ENCODE data around the gene LGSN.
"Not testable (repeated sequence)": the region's sequence is repeated elsewhere in the genome, so short reads cannot be mapped to it uniquely, and the experiment has no call there.

The LGSN gene

DNA sequence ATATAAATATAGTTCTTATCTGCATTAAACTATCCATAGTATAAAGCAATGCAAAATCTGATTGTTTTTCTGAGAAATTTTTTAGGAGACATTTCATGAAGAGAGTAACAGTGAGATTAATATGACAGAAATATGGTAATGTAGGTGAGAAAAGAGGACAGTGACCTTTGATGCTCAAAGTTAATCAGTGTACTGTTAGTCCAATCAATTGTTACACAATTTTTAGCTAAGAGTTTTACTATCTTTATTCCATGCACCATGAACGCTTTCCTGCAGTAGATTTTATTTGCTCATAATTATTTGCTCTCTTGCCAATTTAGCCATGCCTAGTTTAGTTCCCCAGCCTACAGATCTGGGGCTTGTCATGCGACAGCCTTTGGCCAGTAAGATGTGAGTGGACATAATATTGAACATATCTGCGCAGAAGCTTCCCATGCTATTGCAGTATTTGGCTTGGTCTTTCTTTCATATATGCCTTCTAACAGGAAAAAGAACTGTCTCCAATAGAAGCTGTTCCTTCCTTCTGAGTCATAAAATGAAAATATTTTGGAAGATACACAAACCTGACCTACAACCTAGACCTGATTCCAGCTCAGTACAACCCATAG is 69.8 kb downstream of the LGSN start:
- in situ Hi-C loops (cut with MboI; ENCODE audit: low sequenced_read_pairs): no loop called here
- no peaks in the 10 kb centered on the region for H3K27me3 ChIP-seq (ENCODE audit: low read depth)
- H3K4me3 ChIP-seq: no peak overlapping the region
- no peaks in the 10 kb centered on the region for H3K9me3 ChIP-seq
- no peaks in the 10 kb centered on the region for H3K36me3 ChIP-seq (replicated peaks)
- no peak for DNase-seq (ENCODE audit: low spot score in 2 of 2)
- no peaks in the 10 kb centered on the region for H3K4me1 ChIP-seq

DNA sequence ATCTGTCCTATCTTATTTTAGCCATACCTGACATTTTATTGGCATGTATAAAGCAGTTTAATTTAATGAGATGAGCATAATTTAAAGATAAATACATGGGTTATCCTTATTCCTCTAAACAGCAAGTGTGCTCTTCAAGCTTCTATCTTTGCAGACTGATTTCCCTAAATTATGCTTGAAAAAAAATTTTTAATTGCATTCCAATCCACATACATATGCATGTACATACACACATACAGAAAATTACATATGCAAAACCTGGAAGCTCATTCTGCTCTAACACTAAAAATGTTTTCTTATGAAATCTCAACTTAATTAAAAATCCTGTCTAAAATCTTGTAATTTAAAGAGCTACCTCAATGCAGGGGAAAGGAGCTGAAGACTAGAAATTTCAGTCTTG is 73.2 kb downstream of the LGSN start:
- no peak for DNase-seq (ENCODE audit: low spot score in 2 of 2)
- H3K9me3 ChIP-seq: no peaks in the 10 kb centered on the region
- in situ Hi-C loops (cut with MboI; ENCODE audit: low sequenced_read_pairs): no loop called here

DNA sequence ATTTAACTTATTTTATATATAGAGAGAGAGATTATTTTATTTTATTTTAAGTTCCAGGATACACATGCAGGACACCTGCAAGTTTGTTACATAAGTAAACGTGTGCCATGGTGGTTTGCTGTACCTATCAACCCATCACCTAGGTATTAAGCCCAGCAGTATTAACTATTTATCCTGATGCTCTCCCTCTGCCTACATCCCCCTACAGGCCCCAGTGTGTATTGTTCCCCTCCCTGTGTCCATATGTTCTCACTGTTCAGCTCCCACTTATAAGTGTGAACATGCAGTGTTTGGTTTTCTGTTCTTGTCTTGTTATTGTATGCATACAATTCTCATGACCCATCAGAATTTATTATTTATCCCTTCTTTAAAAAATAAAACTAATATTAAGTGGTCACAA is 73.9 kb downstream of the LGSN start:
- no peaks in the 10 kb centered on the region for H3K27me3 ChIP-seq (ENCODE audit: low read depth)
- no peaks in the 10 kb centered on the region for H3K36me3 ChIP-seq (replicated peaks)
- in situ Hi-C loops (cut with MboI; ENCODE audit: low sequenced_read_pairs): no loop called here
- peak in 1 of 2 experiments; percentile 18 for DNase-seq (ENCODE audit: low spot score in 2 of 2)
- no peak overlapping the region for H3K4me3 ChIP-seq
- no peaks in the 10 kb centered on the region for H3K9me3 ChIP-seq
- H3K4me1 ChIP-seq: no peaks in the 10 kb centered on the region

More for the DNA sequence above, 73.2 kb downstream of the LGSN start:
- Histone ChIP-seq H3K4me1 (no peaks in the 10 kb centered on the region), H3K4me3 (no peak overlapping the region), H3K36me3 (replicated peaks) (no peaks in the 10 kb centered on the region), H3K27me3 (ENCODE audit: low read depth) (no peaks in the 10 kb centered on the region)

DNA sequence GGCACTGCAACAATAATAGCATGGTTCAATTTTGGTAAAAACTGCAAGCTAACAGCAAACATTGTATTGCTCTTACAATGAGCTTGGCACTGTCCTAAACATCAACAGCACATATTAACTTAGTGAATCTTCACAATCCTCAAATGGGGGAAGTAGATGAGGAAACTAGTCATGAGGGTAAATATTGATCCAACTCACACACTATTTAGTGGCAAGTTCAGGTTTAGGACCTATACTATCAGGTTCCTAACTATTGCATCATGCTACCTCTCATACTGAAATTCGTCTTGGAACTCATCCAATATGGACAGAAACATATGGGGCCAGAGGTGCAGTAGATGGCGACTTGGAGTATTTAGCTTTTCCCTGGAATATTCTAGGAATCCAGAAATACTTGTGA is 74.4 kb downstream of the LGSN start:
- Histone ChIP-seq H3K9me3 (no peaks in the 10 kb centered on the region), H3K4me3 (no peak overlapping the region), H3K4me1 (no peaks in the 10 kb centered on the region), H3K27me3 (ENCODE audit: low read depth) (no peaks in the 10 kb centered on the region), H3K36me3 (replicated peaks) (no peaks in the 10 kb centered on the region)
- DNase-seq (ENCODE audit: low spot score in 2 of 2): no peak
- in situ Hi-C loops (cut with MboI; ENCODE audit: low sequenced_read_pairs): no loop called here

DNA sequence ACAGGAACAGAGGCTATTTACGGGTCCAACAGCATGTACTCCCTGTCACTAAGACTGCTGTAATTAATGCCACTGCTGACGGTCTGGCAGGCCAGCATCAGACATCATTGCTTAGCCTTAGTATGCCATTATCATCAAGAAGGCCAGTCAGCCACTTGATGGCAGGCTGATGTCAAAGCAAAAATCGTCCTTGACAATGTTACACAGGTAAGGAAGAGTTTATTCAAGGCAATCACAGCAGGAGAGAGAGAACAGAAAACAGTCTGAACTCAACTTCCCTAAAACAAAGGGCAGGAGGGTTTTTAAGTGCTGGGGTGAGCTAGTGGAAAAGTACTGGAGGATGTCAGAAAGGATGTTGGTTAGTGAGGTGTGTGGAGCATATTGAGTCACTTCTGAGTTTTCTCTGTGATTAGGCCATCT is 83.4 kb downstream of the LGSN start:
- Histone ChIP-seq H3K36me3 (replicated peaks) (no peaks in the 10 kb centered on the region), H3K4me1 (no peaks in the 10 kb centered on the region), H3K4me3 (no peak overlapping the region), H3K27me3 (ENCODE audit: low read depth) (no peaks in the 10 kb centered on the region), H3K9me3 (no peaks in the 10 kb centered on the region)
- in situ Hi-C loops (cut with MboI; ENCODE audit: low sequenced_read_pairs): no loop called here
- no peak for DNase-seq (ENCODE audit: low spot score in 2 of 2)

DNA sequence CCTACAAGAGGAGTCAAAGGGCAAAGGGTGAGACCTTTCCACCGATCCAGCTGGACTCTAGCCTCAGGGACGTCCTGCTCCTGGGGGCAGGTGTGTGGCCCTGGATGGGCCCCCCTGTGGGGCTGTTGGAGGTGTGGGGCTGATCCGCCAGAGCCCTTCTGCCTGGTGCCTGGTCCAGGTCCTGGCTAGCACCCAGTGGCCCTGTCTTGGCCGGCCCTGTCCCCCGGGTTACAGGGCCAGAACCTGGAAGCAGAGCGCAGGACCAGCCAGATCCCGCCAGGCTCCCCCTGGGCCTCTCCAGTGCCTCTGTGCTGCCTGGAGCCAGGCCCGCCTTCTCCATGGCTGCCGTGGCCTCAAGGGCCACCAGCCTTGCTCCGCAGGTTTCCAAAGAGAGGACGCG is 89.3 kb downstream of the LGSN start:
- H3K36me3 ChIP-seq (replicated peaks); H3K9me3 ChIP-seq; DNase-seq (ENCODE audit: low spot score in 2 of 2); H3K27me3 ChIP-seq (ENCODE audit: low read depth); H3K4me3 ChIP-seq; in situ Hi-C loops (cut with MboI; ENCODE audit: low sequenced_read_pairs); H3K4me1 ChIP-seq: not testable (repeated sequence)

DNA sequence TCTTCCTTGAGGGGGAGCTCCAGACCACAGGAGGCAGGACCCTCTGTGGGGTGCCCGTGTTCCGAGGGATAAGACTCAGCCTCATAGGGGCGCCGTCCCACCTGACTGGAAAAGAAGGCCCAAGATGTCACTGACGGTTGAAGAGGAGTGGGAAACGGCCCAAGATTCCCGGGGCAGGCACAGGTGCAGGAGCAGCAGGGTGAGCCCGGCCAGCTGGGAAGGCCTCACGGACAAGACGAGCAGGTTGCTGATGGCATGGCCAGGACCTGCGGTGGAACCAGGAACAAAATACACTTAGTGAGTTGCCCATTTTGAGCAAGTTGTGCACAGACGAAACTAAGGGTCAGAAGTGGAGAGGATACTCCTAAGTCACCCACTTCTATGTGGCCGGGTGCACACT is 89.8 kb downstream of the LGSN start:
- H3K9me3 ChIP-seq; DNase-seq (ENCODE audit: low spot score in 2 of 2); in situ Hi-C loops (cut with MboI; ENCODE audit: low sequenced_read_pairs); H3K27me3 ChIP-seq (ENCODE audit: low read depth); H3K36me3 ChIP-seq (replicated peaks); H3K4me1 ChIP-seq; H3K4me3 ChIP-seq: not testable (repeated sequence)

DNA sequence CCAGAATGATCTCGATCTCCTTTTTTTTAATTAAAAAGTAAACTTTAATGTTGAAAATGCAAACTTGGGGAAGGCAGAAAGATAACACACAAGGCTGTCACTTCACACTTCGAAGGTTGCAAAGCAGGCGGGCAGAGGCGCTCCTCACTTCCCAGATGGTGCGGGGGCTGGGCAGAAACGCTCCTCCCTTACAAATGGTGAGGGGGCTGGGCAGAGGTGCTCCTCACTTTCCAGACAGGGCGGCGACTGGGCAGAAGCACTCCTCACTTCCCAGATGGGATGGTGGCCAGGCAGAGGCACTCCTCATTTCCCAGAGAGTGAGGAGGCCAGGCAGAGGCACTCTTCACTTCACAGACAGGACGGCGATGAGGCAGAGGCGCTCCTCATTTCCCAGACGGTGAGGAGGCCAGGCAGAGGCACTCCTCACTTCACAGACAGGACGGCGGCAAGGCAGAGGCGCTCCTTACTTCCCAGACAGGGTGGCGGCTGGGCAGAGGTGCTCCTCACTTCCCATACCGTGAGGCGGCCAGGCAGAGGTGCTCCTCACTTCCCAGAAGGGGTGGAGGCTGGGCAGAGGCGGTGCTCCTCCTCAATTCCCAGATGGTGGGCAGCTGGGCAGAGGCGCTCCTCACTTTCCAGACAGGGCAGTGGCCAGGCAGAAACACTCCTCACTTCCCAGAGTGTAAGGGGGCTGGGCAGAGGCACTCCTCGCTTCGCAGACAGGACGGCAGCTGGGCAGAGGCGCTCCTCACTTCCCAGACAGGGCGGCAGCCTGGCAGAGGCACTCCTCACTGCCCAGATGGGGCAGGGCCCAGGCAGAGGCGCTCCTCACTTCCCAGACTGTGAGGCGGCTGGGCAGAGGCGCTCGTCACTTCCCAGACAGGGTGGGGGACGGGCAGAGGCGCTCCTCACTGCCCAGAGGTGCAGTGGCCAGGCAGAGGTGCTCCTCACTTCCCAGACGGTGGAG is 91.6 kb downstream of the LGSN start:
- H3K27me3 ChIP-seq (ENCODE audit: low read depth); DNase-seq (ENCODE audit: low spot score in 2 of 2); H3K9me3 ChIP-seq; H3K36me3 ChIP-seq (replicated peaks); H3K4me1 ChIP-seq; H3K4me3 ChIP-seq; in situ Hi-C loops (cut with MboI; ENCODE audit: low sequenced_read_pairs): not testable (repeated sequence)

DNA sequence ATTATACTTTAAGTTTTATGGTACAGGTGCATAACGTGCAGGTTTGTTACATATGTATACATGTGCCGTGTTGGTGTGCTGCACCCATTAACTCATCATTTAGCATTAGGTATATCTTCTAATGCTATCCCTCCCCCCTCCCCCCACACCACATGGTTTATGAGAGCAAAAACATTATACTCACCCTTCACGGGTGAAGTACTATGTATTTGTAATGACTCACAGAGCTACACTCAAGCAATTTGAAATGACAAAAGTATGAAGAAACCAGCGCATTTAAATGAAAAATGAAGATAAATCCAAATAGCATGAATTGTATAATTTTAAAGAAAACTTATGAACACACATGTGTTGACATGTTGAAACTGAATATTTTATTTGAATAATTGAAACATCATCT is 93.8 kb downstream of the LGSN start:
- H3K9me3 ChIP-seq; H3K4me3 ChIP-seq; DNase-seq (ENCODE audit: low spot score in 2 of 2); H3K36me3 ChIP-seq (replicated peaks); H3K27me3 ChIP-seq (ENCODE audit: low read depth); in situ Hi-C loops (cut with MboI; ENCODE audit: low sequenced_read_pairs); H3K4me1 ChIP-seq: not testable (repeated sequence)

All from HAP-1 (cell line).